Osteocyte (in vitro differentiated cells): Measurements from ENCODE around the gene SMYD3. TPM values are rescaled to one million over a fixed set of nuclear protein-coding genes. Genes with fewer than 3 reads are reported as not detected.

Experiments used
- DNase-seq: peaks from one replicate; pipeline ENCODE4 v3.0.0; 2021; ENCODE audit warnings: mixed read lengths; ENCODE audit not compliant: unreplicated experiment; ENCODE audit errors: extremely low spot score
- H3K27ac Mint-ChIP-seq: one replicate; pipeline ENCODE4 v1.8.0; 2021; ENCODE audit warnings: mild to moderate bottlenecking, mixed read lengths; ENCODE audit not compliant: unreplicated experiment
- H3K27me3 Mint-ChIP-seq: one replicate; pipeline ENCODE4 v1.8.0; 2021; ENCODE audit warnings: mixed read lengths; ENCODE audit not compliant: unreplicated experiment
- H3K36me3 Mint-ChIP-seq: one replicate; pipeline ENCODE4 v1.8.0; 2021; ENCODE audit warnings: mixed read lengths; ENCODE audit not compliant: unreplicated experiment
- H3K4me1 Mint-ChIP-seq: one replicate; pipeline ENCODE4 v1.8.0; 2021; ENCODE audit warnings: mixed read lengths; ENCODE audit not compliant: unreplicated experiment
- H3K4me3 Mint-ChIP-seq: one replicate; pipeline ENCODE4 v1.8.0; 2021; ENCODE audit warnings: mild to moderate bottlenecking, moderate library complexity, mixed read lengths; ENCODE audit not compliant: unreplicated experiment
- H3K9me3 Mint-ChIP-seq: one replicate; pipeline ENCODE4 v1.8.0; 2021; ENCODE audit warnings: mixed read lengths; ENCODE audit not compliant: unreplicated experiment
- total RNA-seq: library from RNA; stranded (reverse); gene quantifications from 2 replicates; pipeline ENCODE4 v1.2.1, GENCODE V29; 2021
- TF ChIP-seq, protein P1 (sequence below): fragments of 200-600 bp; sonication (generic); IDR thresholded peaks from 2 replicates; pipeline ENCODE4 v1.5.0; 2021; ENCODE audit warnings: antibody characterized with exemption, mild to moderate bottlenecking, moderate library complexity

The SMYD3 gene
- total RNA-seq, 1 donor from 2014 or later: 22.3 TPM

- H3K27me3 Mint-ChIP-seq: no peaks in the 10 kb centered on the region
- H3K27ac Mint-ChIP-seq: no peak overlapping the region
- no peak overlapping the region for H3K4me3 Mint-ChIP-seq
- no peak for DNase-seq
- H3K36me3 Mint-ChIP-seq: peaks cover 4% of the 10 kb centered on the region
- H3K4me1 Mint-ChIP-seq: peaks cover 18% of the 10 kb centered on the region
- TF ChIP-seq, protein P1, sequence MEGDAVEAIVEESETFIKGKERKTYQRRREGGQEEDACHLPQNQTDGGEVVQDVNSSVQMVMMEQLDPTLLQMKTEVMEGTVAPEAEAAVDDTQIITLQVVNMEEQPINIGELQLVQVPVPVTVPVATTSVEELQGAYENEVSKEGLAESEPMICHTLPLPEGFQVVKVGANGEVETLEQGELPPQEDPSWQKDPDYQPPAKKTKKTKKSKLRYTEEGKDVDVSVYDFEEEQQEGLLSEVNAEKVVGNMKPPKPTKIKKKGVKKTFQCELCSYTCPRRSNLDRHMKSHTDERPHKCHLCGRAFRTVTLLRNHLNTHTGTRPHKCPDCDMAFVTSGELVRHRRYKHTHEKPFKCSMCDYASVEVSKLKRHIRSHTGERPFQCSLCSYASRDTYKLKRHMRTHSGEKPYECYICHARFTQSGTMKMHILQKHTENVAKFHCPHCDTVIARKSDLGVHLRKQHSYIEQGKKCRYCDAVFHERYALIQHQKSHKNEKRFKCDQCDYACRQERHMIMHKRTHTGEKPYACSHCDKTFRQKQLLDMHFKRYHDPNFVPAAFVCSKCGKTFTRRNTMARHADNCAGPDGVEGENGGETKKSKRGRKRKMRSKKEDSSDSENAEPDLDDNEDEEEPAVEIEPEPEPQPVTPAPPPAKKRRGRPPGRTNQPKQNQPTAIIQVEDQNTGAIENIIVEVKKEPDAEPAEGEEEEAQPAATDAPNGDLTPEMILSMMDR: no peak
- H3K9me3 Mint-ChIP-seq: peaks cover 6% of the 10 kb centered on the region
Observed at GRCh38 chr1:245881767-245882391, 625.2 kb downstream of the SMYD3 start.

DNA sequence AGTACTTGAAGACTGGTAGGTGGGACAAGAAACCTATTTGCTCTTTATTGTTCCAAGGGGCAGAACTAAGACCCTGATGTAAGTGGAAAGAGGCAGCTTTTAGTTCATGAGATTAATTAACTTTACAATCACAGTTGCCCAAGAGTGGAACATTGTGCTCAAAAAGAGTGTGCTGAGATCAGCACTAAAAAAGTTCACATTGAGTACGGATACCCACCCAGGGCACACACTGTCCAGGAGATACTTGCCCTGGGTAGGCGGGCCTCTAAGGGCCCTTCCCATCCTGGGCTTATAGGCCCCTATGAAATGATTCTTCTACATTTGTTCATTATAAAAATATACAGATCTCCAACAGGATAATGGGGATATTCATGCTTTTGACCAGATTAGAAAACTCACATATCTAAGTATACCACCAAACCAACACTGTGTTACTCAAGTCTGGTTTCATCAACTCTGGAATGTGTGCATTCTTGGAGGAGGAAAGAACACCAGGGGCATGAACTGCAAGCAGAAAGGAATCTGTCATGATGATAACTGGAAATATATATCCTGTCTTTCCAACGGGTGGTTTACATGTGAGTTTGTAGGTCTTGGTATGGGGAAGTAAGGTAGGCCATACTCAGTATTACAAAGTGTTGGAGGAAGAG is 626.2 kb downstream of the SMYD3 start:
- H3K4me3 Mint-ChIP-seq: no peak overlapping the region
- peaks cover 4% of the 10 kb centered on the region for H3K36me3 Mint-ChIP-seq
- H3K27ac Mint-ChIP-seq: peak overlapping the region; percentile 23
- H3K4me1 Mint-ChIP-seq: peaks cover 21% of the 10 kb centered on the region
- no peak for DNase-seq
- TF ChIP-seq, protein P1: no peak
- H3K9me3 Mint-ChIP-seq: peaks cover 6% of the 10 kb centered on the region
- no peaks in the 10 kb centered on the region for H3K27me3 Mint-ChIP-seq

GRCh38 chr1:245879091-245879490 is 628.0 kb downstream of the SMYD3 start:
- Mint-ChIP-seq H3K27me3 (no peaks in the 10 kb centered on the region), H3K4me3 (no peak overlapping the region), H3K4me1 (peaks cover 39% of the 10 kb centered on the region), H3K9me3 (peaks cover 2% of the 10 kb centered on the region), H3K36me3 (peaks cover 1% of the 10 kb centered on the region), H3K27ac (no peak overlapping the region)
- TF ChIP-seq, protein P1: no peak
- no peak for DNase-seq

DNA sequence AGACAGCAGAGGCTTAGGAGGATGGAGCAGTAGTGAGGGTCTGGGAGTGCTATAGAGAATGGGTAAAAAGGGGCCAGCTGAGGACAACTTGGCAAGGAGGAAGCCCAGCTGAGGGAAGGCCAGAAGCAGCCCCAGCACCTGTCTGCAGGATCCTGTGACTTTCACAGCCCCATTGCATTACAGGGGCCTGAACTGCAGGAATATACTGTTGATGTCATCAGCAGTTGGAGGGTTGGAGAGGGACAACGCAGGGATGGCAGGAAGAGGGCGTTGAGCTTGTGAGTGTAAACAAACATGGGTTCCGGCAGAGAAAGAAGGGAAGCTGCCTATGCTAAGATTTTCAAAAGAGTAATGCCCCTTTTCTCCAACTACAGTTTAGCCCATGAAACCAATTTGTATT is 628.5 kb downstream of the SMYD3 start:
- H3K4me1 Mint-ChIP-seq: peaks cover 41% of the 10 kb centered on the region
- no peak overlapping the region for H3K27ac Mint-ChIP-seq
- no peaks in the 10 kb centered on the region for H3K36me3 Mint-ChIP-seq
- TF ChIP-seq, protein P1: no peak
- H3K9me3 Mint-ChIP-seq: no peaks in the 10 kb centered on the region
- no peaks in the 10 kb centered on the region for H3K27me3 Mint-ChIP-seq
- no peak overlapping the region for H3K4me3 Mint-ChIP-seq
- no peak for DNase-seq

DNA sequence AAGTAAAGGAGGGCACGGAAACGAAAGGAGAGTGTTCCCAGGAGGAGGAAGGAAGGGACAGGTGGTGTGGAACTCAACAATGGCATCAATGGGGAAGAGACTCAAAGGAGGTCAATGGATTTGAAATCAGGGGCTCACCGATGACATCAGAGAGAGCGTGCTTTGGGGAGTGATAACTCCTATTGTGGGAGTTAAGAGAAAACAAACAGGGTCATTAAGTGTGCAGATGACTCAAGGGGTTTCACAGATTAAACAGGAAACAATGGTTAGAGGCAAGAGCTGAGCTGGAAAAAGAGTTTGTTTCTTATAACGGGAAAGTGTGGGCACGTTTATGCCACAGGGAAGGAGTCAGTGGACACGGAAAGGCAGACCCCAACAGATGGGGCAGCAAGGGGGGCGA is 629.1 kb downstream of the SMYD3 start:
- TF ChIP-seq, protein P1: no peak
- Mint-ChIP-seq H3K4me3 (no peak overlapping the region), H3K9me3 (no peaks in the 10 kb centered on the region), H3K4me1 (peaks cover 41% of the 10 kb centered on the region), H3K36me3 (no peaks in the 10 kb centered on the region), H3K27me3 (no peaks in the 10 kb centered on the region), H3K27ac (no peak overlapping the region)
- DNase-seq: no peak
